ENCODE measurements around the gene MRPL55. TPM values are rescaled to one million over a fixed set of nuclear protein-coding genes. Genes with fewer than 3 reads are reported as not detected.
A peak's percentile ranks its signal among the peaks of the same experiment; 100 is the strongest.

MRPL55 gene
- total RNA-seq, 4 donors from 2014 or later = 99.3 to 161 (median 119) TPM

GRCh38 chr1:228074954-228075730 lies 34.0 kb downstream of the MRPL55 start:
- Histone ChIP-seq H3K4me1 (no peaks in the 10 kb centered on the region), H3K36me3 (no peaks in the 10 kb centered on the region), H3K9me3 (no peaks in the 10 kb centered on the region), H3K4me3 (no peak overlapping the region), H3K27me3 (no peaks in the 10 kb centered on the region), H3K27ac (no peak overlapping the region)
- 58% methylated on average over 11 of the region's 18 CpGs for WGBS
- TF ChIP-seq CTCF (IDR thresholded peaks at IDR 0.05) = no peak
- no peak for TF ChIP-seq POLR2AphosphoS5 (IDR thresholded peaks at IDR 0.05)
- no peak for TF ChIP-seq EP300 (IDR thresholded peaks at IDR 0.05)
- no peak for TF ChIP-seq POLR2A (IDR thresholded peaks at IDR 0.05)
- peak in 1 of 2 donors; percentile 68 for DNase-seq (ENCODE audit: low spot score in 2 of 2)

- Histone ChIP-seq H3K4me1 (no peaks in the 10 kb centered on the region), H3K36me3 (no peaks in the 10 kb centered on the region), H3K27me3 (no peaks in the 10 kb centered on the region), H3K4me3 (no peak overlapping the region), H3K27ac (no peak overlapping the region), H3K9me3 (no peaks in the 10 kb centered on the region)
- WGBS = 74% methylated on average over 8 of the region's 16 CpGs
- DNase-seq (ENCODE audit: low spot score in 2 of 2) = peak in 1 of 2 donors; percentile 24
- TF ChIP-seq POLR2AphosphoS5 (IDR thresholded peaks at IDR 0.05) (no peak), EP300 (IDR thresholded peaks at IDR 0.05) (no peak), POLR2A (IDR thresholded peaks at IDR 0.05) (no peak), CTCF (IDR thresholded peaks at IDR 0.05) (no peak)
Observed at GRCh38 chr1:228073857-228074545, 35.1 kb downstream of the MRPL55 start.

GRCh38 chr1:228073061-228073856 lies 35.8 kb downstream of the MRPL55 start:
- Histone ChIP-seq H3K27me3 (peaks cover 5% of the 10 kb centered on the region), H3K9me3 (no peaks in the 10 kb centered on the region), H3K36me3 (no peaks in the 10 kb centered on the region), H3K4me1 (no peaks in the 10 kb centered on the region), H3K4me3 (no peak overlapping the region), H3K27ac (no peak overlapping the region)
- TF ChIP-seq POLR2A (IDR thresholded peaks at IDR 0.05) = no peak
- TF ChIP-seq CTCF (IDR thresholded peaks at IDR 0.05) = no peak
- whole genome bisulfite sequencing = 56% methylated on average over 13 of the region's 23 CpGs
- DNase-seq (ENCODE audit: low spot score in 2 of 2) = peak in 1 of 2 donors; percentile 57

GRCh38 chr1:228072658-228073043 lies 36.4 kb downstream of the MRPL55 start:
- peaks cover 11% of the 10 kb centered on the region for H3K27me3 ChIP-seq
- no peak for TF ChIP-seq POLR2AphosphoS5 (IDR thresholded peaks at IDR 0.05)
- TF ChIP-seq CTCF (IDR thresholded peaks at IDR 0.05) = no peak
- no peak for TF ChIP-seq POLR2A (IDR thresholded peaks at IDR 0.05)
- TF ChIP-seq EP300 (IDR thresholded peaks at IDR 0.05) = no peak
- peak; percentile 47 to 62 for DNase-seq (ENCODE audit: low spot score in 2 of 2)
- H3K4me3 ChIP-seq = no peak overlapping the region
- H3K27ac ChIP-seq = no peak overlapping the region
- no peaks in the 10 kb centered on the region for H3K4me1 ChIP-seq
- no peaks in the 10 kb centered on the region for H3K9me3 ChIP-seq
- H3K36me3 ChIP-seq = no peaks in the 10 kb centered on the region
- no CpG with 5 or more reads among the region's 5 CpGs for WGBS

All from suprapubic skin (tissue), 4 donors.